GM18517 (cell line): ENCODE data around the gene VCL.
"Not testable (repeated sequence)": the region's sequence is repeated elsewhere in the genome, so short reads cannot be mapped to it uniquely, and the experiment has no call there.

ENCODE experiments used
- ATAC-seq: cut with Tn5 transposase; IDR thresholded peaks from one replicate; pipeline ENCODE4 v1.9.1; 2021; ENCODE audit warnings: mild to moderate bottlenecking, moderate library complexity; ENCODE audit not compliant: unreplicated experiment

Gene VCL

GRCh38 chr10:74035303-74035702 is 37.4 kb downstream of the VCL start:
- no peak for ATAC-seq

GRCh38 chr10:74036474-74036873 is 38.6 kb downstream of the VCL start:
- ATAC-seq, result no peak

GRCh38 chr10:74039561-74040145 is 41.7 kb downstream of the VCL start:
- ATAC-seq, result no peak

- no peak for ATAC-seq
These were observed 42.5 kb downstream of the VCL start for GRCh38 chr10:74040200-74041126.

- no peak for ATAC-seq
These were observed 46.5 kb downstream of the VCL start for GRCh38 chr10:74044419-74044818.

GRCh38 chr10:74047304-74047703 is 49.4 kb downstream of the VCL start:
- ATAC-seq, result no peak

GRCh38 chr10:74047871-74048270 is 50.0 kb downstream of the VCL start:
- ATAC-seq, result no peak

GRCh38 chr10:74048433-74048832 is 50.5 kb downstream of the VCL start:
- ATAC-seq, result no peak

GRCh38 chr10:74049955-74050354 is 52.0 kb downstream of the VCL start:
- no peak for ATAC-seq

GRCh38 chr10:74050653-74051052 is 52.7 kb downstream of the VCL start:
- ATAC-seq, result no peak

GRCh38 chr10:74051736-74052342 is 53.9 kb downstream of the VCL start:
- no peak for ATAC-seq

GRCh38 chr10:74052994-74053393 is 55.1 kb downstream of the VCL start:
- ATAC-seq, result no peak

- no peak for ATAC-seq
These were observed 57.6 kb downstream of the VCL start for GRCh38 chr10:74055383-74056049.

- ATAC-seq, result no peak
These were observed 58.3 kb downstream of the VCL start for GRCh38 chr10:74056050-74056818.

GRCh38 chr10:74058071-74058470 is 60.2 kb downstream of the VCL start:
- no peak for ATAC-seq

GRCh38 chr10:74058658-74059057 is 60.7 kb downstream of the VCL start:
- no peak for ATAC-seq

GRCh38 chr10:74061104-74061503 is 63.2 kb downstream of the VCL start:
- ATAC-seq, result no peak

GRCh38 chr10:74061978-74062377 is 64.1 kb downstream of the VCL start:
- ATAC-seq, result not testable (repeated sequence)

- ATAC-seq, result no peak
These were observed 65.3 kb downstream of the VCL start for GRCh38 chr10:74063256-74063655.
